ENCODE data around the gene MBTPS1.

MBTPS1 gene

DNA sequence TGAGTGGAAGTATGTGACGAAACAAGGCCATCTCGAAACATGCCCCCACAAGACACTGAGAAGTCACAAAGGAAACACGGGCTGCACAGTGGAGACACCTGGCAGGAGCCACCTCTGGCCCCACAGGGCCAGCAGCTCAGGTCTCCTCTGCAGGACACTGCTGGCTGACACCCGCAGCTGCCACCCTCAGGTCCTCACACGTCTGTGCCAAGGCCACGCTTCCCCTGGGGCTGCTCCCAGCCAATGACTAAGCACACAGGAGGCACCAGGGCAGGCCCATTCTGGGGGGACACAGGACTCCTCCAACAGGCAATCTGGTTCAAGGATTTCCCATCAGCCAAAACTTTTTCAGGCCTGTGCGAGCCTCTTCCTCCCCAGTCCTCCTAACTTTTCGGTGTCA, 36.4 kb downstream of the MBTPS1 start:
- H3K4me3 ChIP-seq (ENCODE audit: low read depth, low read length) = no peak overlapping the region

DNA sequence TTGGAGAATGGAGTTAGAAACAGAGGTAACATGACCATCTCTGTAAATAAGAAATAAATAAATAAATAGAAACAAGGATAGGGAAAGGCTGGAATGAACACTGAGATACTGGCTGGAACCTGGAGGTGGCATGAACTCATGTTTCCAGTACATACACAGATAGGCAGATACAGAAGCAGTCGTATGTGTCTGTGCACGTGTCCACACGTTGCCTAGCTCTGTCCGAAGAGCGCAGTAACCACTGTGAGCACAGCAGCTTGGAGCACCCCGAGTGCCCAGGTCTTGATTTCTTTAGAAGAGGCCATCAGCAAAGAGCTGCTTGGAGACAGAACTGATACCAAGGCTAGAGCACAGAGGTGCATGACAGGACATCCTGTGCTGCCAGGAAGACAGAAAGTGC, 37.1 kb downstream of the MBTPS1 start:
- H3K4me3 ChIP-seq (ENCODE audit: low read depth, low read length) = no peak overlapping the region

DNA sequence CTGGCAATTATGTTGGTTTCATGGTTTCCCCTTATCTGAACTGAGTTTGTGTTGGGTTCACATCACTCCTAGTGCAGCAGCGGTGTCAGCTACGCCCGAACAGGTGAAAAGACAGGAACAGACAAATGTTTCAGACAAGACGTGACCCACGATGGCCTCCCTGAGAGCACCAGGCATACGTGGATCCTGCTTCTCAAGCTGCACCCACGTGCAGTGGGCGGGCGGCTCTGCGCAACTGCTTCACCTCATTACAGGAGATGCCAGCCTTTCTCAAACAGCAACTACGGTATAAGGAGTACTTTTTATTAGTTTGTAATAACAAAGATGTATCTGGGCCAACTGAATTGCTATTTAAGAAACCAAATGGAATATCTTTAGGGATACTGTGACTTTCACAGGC, 41.4 kb downstream of the MBTPS1 start:
- no peak overlapping the region for H3K4me3 ChIP-seq (ENCODE audit: low read depth, low read length)

DNA sequence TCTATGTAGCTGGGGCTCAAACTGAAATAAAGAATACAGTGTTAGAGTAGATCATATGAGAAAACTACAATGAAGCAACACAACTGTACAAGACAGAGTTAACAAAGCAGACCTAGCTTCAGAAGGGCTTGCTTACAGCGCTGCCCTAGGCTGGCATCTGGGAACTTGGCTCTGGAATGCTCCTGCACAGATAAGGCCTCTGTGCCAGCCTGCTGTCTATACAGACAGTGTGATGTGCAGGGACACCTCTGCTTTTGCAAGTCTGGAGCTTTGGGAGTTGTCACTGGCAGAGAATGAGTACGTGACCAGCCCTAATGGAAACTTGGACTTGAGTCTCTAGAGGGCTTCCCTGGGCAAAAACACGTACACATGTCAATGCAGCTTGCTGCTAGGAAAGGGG, 42.0 kb downstream of the MBTPS1 start:
- no peak overlapping the region for H3K4me3 ChIP-seq (ENCODE audit: low read depth, low read length)

DNA sequence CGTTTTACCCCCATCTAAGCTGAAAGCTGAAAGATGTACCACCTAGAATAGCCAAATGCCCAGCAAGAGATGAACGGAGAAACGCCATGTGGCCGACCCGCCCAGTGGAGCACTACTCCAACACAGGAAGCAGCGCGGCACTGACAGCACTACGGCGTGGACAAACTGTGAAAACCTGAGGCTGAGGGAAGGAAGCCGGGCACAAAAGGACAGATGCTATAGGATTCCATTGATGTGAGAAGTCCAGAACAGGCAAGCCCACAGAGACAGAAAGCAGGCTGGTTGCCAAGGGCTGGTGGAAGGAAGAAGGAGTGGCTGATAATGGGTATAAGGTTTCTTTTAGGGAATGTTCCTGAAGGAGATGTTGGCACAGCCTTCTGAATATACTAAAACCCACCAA, 44.7 kb downstream of the MBTPS1 start:
- H3K4me3 ChIP-seq (ENCODE audit: low read depth, low read length) = no peak overlapping the region

DNA sequence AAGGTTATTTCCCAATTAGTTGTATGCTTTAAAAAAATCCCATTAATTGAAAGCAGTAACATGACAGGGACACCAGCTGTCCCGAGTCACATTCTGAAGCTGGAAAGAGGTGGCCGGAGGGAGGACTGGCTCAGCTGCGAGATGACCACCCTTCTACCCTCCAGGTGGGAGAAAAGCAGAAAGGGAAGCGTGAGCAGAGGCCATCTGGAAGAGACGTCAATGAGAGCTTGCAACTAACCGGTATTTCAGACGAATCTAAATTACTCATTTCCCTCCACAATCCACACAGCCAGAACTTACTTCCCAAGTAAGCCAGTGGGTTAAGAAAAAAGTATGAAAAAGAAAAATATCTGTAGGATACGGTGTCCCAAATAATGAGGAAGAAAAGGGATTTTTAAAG, 45.6 kb downstream of the MBTPS1 start:
- H3K4me3 ChIP-seq (ENCODE audit: low read depth, low read length) = no peak overlapping the region

DNA sequence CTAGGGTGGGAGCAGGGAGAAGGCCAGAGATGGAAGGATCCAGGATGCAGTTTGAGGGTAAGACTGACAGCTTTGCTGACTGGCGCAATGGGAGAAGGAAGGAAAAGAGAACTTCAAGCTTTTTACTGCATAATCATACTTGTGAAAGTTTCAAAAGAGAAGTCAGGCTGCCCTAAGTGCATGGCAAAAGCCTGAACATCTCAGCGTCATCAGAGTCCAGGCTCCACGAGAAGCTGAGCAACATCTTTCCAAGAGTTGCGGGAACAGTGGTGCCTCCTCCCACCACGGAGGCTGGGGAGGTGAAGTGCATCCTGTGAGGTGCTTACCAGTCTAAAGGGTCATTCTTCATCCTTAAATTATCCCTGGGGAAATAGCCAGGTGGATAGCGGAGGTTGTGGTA, 47.2 kb downstream of the MBTPS1 start:
- H3K4me3 ChIP-seq (ENCODE audit: low read depth, low read length) = no peak overlapping the region

DNA sequence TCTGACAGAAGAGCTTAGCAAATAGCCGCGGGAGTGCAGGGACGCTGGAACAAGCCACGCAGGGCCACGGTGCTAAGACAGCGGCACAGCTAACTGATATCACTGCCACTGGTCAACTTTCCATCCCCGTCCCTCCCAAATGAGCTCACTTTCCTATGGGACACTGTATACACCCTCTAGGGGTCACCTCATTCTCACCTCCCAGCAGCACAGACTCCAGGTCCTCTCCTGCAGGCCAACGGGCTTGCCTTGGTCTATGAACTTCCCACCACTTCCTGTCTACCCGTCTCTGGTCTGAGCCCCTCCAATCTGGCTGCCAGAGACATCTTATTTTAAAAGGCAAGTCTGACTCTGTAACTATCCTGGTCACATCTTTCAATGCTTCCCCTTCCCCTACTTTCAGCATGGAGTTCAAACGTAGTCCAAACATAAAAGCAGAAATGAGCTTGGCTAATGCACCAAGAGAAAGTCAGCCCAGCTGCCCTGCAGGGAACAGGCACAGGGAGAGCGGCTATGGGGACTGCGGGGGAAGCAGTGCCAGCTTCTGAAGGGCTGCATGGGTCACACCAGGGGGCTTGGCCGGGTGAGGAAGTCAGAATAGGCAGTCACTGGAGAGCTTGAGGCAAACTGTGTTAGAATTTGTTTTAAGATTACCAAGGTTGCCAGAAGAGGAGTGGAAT, 47.8 kb downstream of the MBTPS1 start:
- H3K4me3 ChIP-seq (ENCODE audit: low read depth, low read length) = no peak overlapping the region

DNA sequence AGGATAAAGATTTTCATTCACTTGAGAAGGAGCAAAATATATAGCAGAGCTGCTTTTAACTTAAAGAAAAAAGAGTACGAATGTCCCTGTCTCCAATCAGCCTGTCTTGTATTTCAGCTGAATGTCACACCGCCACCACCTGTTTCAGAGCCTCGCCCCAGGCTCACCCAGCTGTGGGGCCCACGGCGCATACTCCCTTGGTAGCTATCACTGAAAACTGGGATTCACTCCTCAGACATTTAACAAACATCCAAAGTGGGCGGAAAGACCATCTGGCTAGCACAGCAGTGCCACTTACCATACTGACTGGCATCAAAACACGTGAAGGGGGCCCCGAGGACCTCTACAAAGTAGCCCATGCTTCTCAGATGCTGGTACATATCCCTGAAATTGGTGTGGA, 48.7 kb downstream of the MBTPS1 start:
- H3K4me3 ChIP-seq (ENCODE audit: low read depth, low read length) = no peak overlapping the region

DNA sequence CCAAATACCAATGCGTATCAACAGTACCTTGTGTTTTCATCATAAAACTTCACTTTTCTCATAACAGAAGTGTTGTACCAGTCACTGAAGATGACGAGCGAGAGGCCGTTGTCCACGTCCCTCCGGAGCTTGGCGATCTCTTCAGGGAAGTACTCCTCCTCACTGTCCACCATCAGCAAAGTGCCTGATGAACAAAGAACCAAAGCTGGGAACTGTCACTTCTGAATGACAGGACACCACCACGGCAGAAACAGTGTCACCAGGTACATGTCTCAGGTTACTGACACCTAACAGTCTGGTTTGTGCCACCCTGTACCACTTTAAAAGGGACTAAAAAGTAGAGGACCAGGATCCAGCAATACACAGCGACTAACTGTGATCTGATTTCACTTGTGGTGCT, 49.1 kb downstream of the MBTPS1 start:
- H3K4me3 ChIP-seq (ENCODE audit: low read depth, low read length) = no peak overlapping the region

DNA sequence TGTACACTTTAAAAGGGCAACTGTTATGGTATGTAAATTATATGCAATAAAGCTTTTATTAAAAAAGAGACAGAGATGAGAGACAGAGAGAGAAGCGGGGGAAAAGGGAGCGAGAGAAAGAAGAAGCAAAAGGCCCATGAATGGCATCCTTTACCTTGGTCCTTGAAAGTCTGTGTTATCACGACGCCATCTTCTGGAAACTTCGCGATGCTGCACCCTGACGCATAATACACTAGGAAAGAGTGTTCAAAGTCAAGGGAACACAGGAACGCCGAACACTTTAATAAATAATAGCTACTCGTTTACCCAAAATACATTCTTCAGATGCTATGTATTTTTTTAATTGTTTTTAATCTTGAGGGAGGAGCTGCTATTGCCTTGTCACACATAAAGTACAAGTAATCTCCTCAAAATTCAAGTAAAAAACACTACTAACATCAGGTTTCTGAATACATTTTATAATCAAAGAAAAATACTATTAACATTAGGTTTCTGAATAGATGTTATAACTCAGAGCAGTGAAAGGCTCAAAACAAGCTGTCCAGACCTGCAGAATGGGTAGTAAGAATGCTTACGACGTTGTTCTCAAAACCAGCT, 51.1 kb downstream of the MBTPS1 start:
- H3K4me3 ChIP-seq (ENCODE audit: low read depth, low read length) = no peak overlapping the region

DNA sequence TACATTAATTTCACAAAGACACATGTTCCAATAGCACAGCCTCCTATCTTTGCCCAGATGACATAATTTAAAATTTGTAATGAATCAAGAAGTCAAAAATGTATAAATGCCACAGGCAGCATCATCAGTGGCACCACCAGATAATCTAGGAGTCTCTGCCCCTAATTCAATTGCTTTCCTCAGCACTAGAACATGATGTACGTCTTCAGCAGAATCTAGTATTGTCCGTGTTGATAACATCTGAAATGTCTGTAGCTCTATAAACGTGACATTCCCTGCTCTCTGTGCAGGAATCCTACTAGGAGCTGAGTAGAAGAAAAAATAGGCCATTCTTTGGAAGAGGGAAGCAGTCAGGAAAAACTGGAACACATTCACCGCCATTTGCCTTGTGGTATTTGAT, 52.8 kb downstream of the MBTPS1 start:
- no peak overlapping the region for H3K4me3 ChIP-seq (ENCODE audit: low read depth, low read length)

DNA sequence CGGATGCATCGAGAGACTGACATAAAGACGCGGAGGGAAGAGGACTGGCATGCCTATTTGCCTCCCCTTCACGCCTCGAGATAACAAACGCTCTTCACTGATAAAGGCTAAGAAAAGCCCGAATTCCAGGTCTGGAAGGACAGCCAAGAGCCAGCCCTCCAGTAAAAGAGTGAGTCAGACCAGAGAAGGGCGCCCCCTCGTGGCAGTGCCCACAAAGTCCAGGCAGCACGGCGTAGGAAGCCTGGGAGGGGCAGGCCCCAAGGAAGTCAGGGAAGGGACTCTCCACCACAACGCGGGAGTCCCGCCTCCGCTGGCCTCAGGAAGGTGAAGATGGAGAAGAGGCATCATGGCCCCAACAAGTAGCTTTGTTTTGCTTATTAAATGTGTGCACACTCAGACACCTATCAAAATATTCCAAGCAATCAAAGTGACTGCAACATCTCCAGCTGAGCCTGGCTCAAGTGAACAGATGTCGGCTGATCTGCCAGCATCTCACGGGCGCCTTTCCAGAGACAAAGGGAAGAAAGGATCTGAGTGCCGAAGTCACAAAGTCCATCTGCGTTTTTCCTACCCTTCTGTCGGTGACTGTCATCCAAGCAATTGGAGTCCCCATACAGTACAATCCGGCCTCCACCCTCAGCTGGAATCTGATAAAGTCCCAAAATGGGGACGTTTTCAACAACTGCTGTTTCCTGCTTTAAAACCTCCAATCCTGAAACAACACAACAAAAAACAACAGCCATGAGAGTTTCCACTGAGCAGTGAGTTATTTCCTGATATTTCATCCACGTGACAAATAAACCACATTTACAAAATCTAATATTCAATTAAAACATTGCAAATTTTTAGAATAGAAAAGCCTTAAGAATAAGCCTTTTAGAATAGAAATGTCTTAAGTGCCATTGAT, 53.8 kb downstream of the MBTPS1 start:
- H3K4me3 ChIP-seq (ENCODE audit: low read depth, low read length) = no peak overlapping the region

DNA sequence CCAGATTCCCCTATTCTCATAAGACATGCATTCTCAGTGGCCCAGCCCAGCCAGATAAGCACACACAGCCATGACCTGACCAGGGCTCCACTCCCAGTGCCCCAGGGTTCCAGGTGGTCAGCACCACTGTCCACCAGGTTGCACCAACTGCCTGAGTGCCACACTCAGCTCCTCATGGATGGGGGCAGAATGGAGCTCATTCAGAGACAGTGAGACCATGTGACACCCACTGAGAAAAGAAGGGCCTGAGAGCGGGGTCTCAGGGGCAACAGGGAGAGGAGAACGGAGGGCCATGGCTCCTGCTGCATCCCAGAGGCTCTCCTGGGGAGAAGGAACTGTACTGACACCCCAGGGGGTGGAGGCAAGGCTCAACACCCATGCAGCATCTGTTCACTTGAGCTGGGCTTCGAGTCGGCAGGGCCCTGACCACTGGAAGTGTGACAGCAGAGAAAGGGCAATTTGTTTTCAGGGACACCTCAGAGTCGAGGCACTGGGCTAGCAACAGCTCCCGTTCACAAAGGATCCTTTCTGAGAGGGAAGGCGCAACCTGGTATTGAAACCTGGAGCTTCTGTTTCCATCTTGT, 55.4 kb downstream of the MBTPS1 start:
- H3K4me3 ChIP-seq (ENCODE audit: low read depth, low read length) = no peak overlapping the region

DNA sequence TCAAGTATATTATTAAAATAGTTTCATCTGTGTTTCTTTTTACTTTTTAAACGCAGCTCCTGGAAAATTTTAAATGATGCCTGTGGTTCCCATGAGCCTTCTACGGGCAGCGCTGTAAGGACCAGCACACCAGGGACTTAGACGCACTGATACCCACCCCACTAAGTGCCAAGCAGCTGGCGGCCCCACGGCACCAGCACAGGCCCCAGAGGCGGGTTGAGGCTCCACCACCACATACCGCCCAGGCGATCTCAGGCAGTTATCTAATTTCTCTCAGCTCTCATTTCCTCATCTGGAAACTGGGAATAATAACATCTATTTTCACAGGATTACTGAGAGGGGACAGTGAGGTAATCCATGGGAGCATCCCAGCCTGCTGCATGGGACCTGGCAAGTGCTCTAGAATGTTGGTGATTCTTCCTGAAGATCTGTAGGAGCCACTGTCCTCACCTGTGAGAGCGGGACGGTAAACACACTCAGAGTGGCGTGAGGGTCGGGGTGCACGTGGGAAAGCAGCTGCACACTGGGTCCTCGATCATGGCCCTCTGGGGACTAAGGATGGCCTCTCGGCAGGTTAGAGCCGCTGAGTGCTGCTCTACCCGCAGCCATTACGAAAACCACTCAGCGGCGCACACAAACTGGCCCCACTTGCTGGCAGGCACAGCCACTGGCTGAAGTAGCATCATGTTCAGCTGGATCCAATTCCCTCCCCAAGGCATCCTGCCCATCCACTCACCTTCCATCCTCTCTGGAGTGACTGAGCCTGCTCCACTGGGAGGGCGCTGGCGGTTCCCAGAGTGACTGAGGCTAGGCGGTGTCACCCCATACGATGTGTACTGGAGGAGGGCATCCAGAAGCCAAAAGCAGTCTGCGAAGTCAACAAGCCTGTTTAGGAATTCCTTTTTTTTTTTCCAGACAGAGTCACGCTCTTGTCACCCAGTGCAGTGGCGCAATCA, 56.5 kb downstream of the MBTPS1 start:
- no peak overlapping the region for H3K4me3 ChIP-seq (ENCODE audit: low read depth, low read length)

DNA sequence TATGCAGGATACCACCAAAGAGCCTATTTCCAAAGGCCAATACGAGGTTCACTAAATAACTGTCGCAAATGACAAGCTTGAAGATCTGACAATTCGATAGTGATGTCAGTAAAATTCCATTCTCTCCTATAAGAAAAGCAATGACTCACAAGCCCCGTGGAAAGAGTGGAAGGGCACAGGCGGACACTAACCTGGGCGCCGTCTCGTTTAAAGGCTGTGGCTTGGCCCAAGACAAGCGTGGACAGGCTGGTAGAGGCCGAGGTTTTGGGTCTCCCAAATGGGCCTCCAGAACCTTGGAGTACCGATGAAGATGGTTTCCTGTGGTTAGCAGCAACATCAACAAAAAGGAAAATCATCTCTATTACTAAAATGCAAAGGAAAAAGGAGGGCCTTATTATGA, 57.6 kb downstream of the MBTPS1 start:
- no peak overlapping the region for H3K4me3 ChIP-seq (ENCODE audit: low read depth, low read length)

DNA sequence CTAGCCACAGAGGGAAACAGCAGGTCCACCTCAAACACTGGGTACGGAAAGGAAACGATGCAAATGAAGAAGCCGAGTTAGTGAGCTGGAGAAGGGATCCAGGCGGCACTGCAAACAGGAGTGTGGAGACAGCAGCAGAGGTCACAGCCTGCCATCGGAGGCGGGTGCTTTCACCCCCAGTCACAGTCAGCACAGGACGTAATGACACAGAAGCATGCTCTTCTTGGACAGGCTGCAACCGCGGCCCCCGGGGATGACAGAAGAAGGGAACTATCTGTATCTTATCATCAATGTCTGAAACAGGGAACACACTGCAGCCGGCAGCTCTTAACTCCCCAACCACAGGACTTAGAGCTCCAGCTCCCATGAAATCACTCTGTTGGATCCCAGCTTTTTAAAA, 58.1 kb downstream of the MBTPS1 start:
- H3K4me3 ChIP-seq (ENCODE audit: low read depth, low read length) = no peak overlapping the region

DNA sequence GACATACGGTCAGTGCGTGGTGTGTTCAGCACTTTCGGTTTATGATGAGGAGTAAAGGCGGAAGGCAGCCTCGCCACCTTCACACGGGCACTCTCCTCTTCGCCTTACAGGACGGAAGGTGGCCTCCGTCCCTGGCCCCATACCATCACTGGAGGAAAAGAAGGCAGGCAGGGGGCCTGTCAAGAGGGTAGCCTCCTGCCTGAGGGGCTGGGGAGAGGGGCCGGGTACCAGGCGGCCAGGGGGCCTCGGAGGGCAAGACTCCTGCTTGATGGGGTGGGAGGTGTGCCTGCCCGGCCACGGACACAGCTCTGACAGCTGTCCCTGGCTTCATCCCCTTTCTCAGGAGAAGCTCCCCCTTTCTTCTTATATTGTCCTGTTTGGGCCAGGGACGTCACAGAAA, 58.5 kb downstream of the MBTPS1 start:
- H3K4me3 ChIP-seq (ENCODE audit: low read depth, low read length) = no peak overlapping the region

DNA sequence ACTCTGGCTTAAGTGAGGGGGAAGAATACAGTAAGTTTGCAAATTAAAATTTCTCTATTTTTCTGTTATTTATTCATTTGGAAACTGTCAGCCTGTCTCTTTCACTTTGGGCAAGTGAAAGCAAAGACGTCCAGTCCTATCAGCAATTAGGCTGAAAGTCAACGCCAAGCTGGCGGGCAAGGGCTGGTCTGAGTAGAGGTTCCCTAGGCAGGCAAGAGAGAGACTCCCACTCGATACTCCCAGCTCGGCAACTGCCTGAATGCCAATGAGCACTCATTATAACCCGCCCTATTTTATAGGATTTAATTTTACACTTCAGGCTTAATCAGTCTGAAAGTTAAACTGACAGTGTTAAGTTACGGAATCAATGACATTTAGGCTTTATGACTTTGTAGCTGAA, 59.8 kb downstream of the MBTPS1 start:
- H3K4me3 ChIP-seq (ENCODE audit: low read depth, low read length) = no peak overlapping the region

DNA sequence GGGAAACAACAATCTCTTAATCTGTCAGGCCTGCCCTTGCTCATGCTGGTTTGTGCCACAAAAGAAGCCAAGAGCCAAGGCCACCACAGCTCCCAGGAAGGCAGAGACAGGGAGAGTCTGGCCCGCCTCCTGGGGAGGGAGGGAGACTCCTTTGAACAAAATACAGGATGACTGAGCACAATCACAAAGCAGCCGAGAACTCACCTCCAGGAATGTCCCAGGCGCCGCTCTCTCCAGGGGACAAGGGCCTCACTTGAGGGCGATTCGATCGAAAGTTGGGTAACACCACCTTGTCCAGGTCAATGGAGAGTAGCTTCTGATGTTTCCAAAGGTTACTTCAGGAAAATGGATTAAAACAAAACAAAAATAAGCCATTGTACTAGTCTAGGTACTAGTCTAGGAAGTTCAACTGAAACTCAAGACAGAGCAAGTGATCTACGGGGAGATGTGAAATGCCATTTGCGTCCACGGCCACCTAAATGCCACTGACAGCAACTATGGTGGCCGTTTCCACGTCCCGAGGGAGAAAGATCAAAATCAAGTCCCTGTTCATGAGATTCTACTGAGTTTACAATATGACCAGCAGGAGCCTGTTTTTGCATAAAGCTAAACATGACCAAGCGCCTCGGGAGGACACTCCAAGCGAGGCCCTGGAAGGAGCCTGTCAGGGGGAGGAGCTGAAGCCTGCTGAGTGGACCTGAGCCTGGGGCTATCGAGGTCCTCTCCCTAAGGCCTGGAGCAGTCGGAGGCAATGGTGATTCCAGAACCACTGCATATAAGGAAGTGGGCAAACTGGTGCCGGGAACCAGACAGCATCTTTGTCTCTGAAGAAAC, 60.7 kb downstream of the MBTPS1 start:
- no peak overlapping the region for H3K4me3 ChIP-seq (ENCODE audit: low read depth, low read length)

Data from iPS-11a (cell line).